Bronchial epithelial cell (primary cell): Measurements from ENCODE around the gene FLAD1. TPM values are rescaled to one million over a fixed set of nuclear protein-coding genes. Genes with fewer than 3 reads are reported as not detected.

Experiments used
- DNase-seq: peaks from one replicate; pipeline ENCODE4 v3.0.0-alpha.2; 2010; ENCODE audit warnings: low read depth
- FAIRE-seq: peaks from 2 replicates; lab custom pipeline; 2011; peaks lifted over from hg19 to GRCh38; lab: Jason Lieb, UNC
- H3K27me3 ChIP-seq: 2 replicates; pipeline ENCODE4 v1.5.1; 2011; ENCODE audit warnings: low read length; ENCODE audit not compliant: control insufficient read depth, insufficient read depth
- H3K36me3 ChIP-seq: 2 replicates; pipeline ENCODE4 v1.5.1; 2011; ENCODE audit warnings: low read length; ENCODE audit not compliant: control insufficient read depth, insufficient read depth
- H3K4me3 ChIP-seq: 2 replicates; pipeline ENCODE4 v1.5.1; 2011; ENCODE audit warnings: mild to moderate bottlenecking, low read depth, low read length, control low read depth
- CTCF ChIP-seq: IDR thresholded peaks from 2 replicates; pipeline ENCODE4 v1.5.1; 2011; ENCODE audit warnings: mild to moderate bottlenecking, moderate library complexity, low read length, control low read depth, inconsistent platforms; ENCODE audit not compliant: insufficient read depth, severe bottlenecking
- total RNA-seq: library from RNA; depleted of rRNA; stranded (reverse); fragments of >200 nt; gene quantifications from 2 replicates; pipeline ENCODE4 v1.2.1, GENCODE V29; 2014

FLAD1 gene
- total RNA-seq, 1 donor from 2014 or later: 40.8 TPM

DNA sequence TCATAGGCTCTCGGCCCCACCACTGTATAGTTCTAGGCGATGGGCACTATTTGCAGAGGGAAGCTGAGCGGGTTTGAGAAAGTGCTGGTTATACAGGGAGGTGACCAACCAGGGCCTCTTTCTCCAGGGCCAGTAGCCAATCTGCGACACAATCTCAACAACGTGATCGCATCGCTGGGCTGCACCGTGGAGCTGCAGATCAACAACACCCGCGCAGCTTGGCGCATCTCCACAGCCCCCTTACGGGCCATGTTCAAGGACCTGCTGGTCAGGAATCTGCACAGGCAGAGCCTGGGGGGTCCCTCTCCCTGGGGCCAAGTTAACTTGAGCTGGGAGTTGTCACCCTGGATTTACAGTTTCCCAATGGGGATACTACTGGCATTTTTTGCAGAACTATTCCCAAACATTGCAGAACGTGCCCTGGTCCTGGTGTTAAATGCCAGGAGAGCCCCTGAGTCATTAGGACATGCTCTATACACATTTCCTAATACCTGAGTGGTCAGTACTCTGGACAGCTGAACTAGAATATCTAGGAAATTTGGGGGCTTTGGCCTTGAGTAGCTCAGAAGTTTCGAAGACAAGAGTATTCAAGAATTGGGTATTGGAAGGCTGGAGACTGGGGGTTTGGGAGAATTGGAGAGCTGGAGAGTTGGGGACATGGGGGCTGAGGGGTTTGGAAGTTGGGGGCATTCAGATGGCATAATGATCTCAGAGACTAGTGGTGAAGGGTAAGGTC is 57.4 kb downstream of the FLAD1 start:
- FAIRE-seq (no peak), DNase-seq (no peak)
- no peak overlapping the region for H3K4me3 ChIP-seq
- no peak for TF ChIP-seq CTCF
- H3K36me3 ChIP-seq: no peaks in the 10 kb centered on the region
- H3K27me3 ChIP-seq: no peaks in the 10 kb centered on the region

Other genes starting within 250 kb of the FLAD1 start
- gene KCNN3, start 113.1 kb upstream of the FLAD1 start, total RNA-seq: under 0.01 TPM in 1 of 2 replicates, not detected in the other
- gene PMVK, start 46.6 kb upstream of the FLAD1 start, total RNA-seq: 11.3 and 24.6 TPM in 2 replicates
- 23.7 and 28.3 TPM in 2 replicates for gene PBXIP1, start 27.2 kb upstream of the FLAD1 start, total RNA-seq
- gene PYGO2, start 21.6 kb upstream of the FLAD1 start, total RNA-seq: 7.4 and 20.0 TPM in 2 replicates
- gene SHC1, start 12.6 kb upstream of the FLAD1 start, total RNA-seq: 216 and 351 TPM in 2 replicates
- gene CKS1B, start 8.7 kb upstream of the FLAD1 start, total RNA-seq: 56.3 and 76.9 TPM in 2 replicates
- 0.51 TPM in 1 of 2 replicates, not detected in the other for gene LENEP, start 10.2 kb downstream of the FLAD1 start, total RNA-seq
- gene ZBTB7B, start 19.5 kb downstream of the FLAD1 start, total RNA-seq: 46.1 and 112 TPM in 2 replicates
- gene DCST2, start 50.4 kb downstream of the FLAD1 start, total RNA-seq: under 0.01 and 0.13 TPM in 2 replicates
- gene DCST1, start 50.5 kb downstream of the FLAD1 start, total RNA-seq: not detected in 2 replicates
- 181 and 322 TPM in 2 replicates for gene ADAM15, start 68.0 kb downstream of the FLAD1 start, total RNA-seq
- 8.7 and 12.9 TPM in 2 replicates for gene EFNA4, start 80.4 kb downstream of the FLAD1 start, total RNA-seq
- gene EFNA3, start 95.5 kb downstream of the FLAD1 start, total RNA-seq: 3.7 and 11.9 TPM in 2 replicates
- 31.9 and 54.3 TPM in 2 replicates for gene EFNA1, start 144.5 kb downstream of the FLAD1 start, total RNA-seq
- gene SLC50A1, start 152.5 kb downstream of the FLAD1 start, total RNA-seq: 149 and 161 TPM in 2 replicates
- 37.4 and 43.5 TPM in 2 replicates for gene DPM3, start 157.2 kb downstream of the FLAD1 start, total RNA-seq
- gene KRTCAP2, start 190.0 kb downstream of the FLAD1 start, total RNA-seq: 76.3 and 133 TPM in 2 replicates
- 0.26 and 0.64 TPM in 2 replicates for gene TRIM46, start 190.5 kb downstream of the FLAD1 start, total RNA-seq
- gene THBS3, start 224.6 kb downstream of the FLAD1 start, total RNA-seq: 16.3 and 19.6 TPM in 2 replicates
- gene MTX1, start 225.4 kb downstream of the FLAD1 start, total RNA-seq: 48.4 and 49.5 TPM in 2 replicates